HepG2 (cell line): ENCODE measurements around the gene FBXO11. TPM values are rescaled to one million over a fixed set of nuclear protein-coding genes. Genes with fewer than 3 reads are reported as not detected.

Experiments
- FOXK1 ChIP-seq: sonication (generic); formaldehyde crosslinking; IDR thresholded peaks from 2 replicates; pipeline ENCODE4 v1.4.0; 2020; ENCODE audit warnings: low read depth, missing genetic modification reagents, borderline replicate concordance
- HNF1A ChIP-seq, 2 experiments: sonication (generic) in 1 of 2; formaldehyde crosslinking in 1 of 2; IDR thresholded peaks; 2 replicates each; pipeline versions ENCODE4 v1.4.0 to v1.6.1; 2016 to 2020; ENCODE audit warnings: borderline replicate concordance in 1 of 2, low read depth in 1 of 2, mild to moderate bottlenecking in 1 of 2, missing genetic modification reagents in 1 of 2
- NFKB2 ChIP-seq: sonication (generic); formaldehyde crosslinking; IDR thresholded peaks from 2 replicates; pipeline ENCODE4 v1.4.0; 2020; ENCODE audit warnings: missing genetic modification reagents, borderline replicate concordance
- PATZ1 ChIP-seq: sonication (generic); formaldehyde crosslinking; IDR thresholded peaks from 2 replicates; pipeline ENCODE4 v1.4.0; 2020; ENCODE audit warnings: missing genetic modification reagents
- SALL1 ChIP-seq: sonication (generic); formaldehyde crosslinking; IDR thresholded peaks from 2 replicates; pipeline ENCODE4 v1.8.0; 2022; ENCODE audit warnings: mild to moderate bottlenecking, missing genetic modification reagents
- SATB2 ChIP-seq: sonication (generic); formaldehyde crosslinking; IDR thresholded peaks from 2 replicates; pipeline ENCODE4 v1.5.0; 2020; ENCODE audit warnings: missing genetic modification reagents
- ZFP90 ChIP-seq: sonication (generic); formaldehyde crosslinking; IDR thresholded peaks from 2 replicates; pipeline ENCODE4 v1.8.0; 2022; ENCODE audit warnings: missing genetic modification reagents, mild to moderate bottlenecking, inconsistent platforms, borderline replicate concordance
- ZFYVE20 ChIP-seq: sonication (generic); formaldehyde crosslinking; IDR thresholded peaks from 2 replicates; pipeline ENCODE4 v1.8.0; 2023; ENCODE audit warnings: low read depth, mild to moderate bottlenecking, moderate library complexity, missing genetic modification reagents, borderline replicate concordance
- ZNF180 ChIP-seq: sonication (generic); formaldehyde crosslinking; IDR thresholded peaks from 2 replicates; pipeline ENCODE4 v1.4.0; 2020; ENCODE audit warnings: low read depth, missing genetic modification reagents, borderline replicate concordance
- ZNF234 ChIP-seq: sonication (generic); formaldehyde crosslinking; conservative IDR thresholded peaks from 2 replicates; pipeline ENCODE4 v1.5.1; 2020; ENCODE audit warnings: mild to moderate bottlenecking, missing genetic modification reagents
- ZNF552 ChIP-seq: sonication (generic); formaldehyde crosslinking; IDR thresholded peaks from 2 replicates; pipeline ENCODE4 v1.9.0; 2022; ENCODE audit warnings: missing genetic modification reagents, mild to moderate bottlenecking, borderline replicate concordance
- ZNF605 ChIP-seq: sonication (generic); formaldehyde crosslinking; IDR thresholded peaks from 2 replicates; pipeline ENCODE4 v1.8.0; 2022; ENCODE audit warnings: mild to moderate bottlenecking, missing genetic modification reagents
- ZNF615 ChIP-seq: sonication (generic); formaldehyde crosslinking; IDR thresholded peaks from 2 replicates; pipeline ENCODE4 v1.5.0; 2020; ENCODE audit warnings: mild to moderate bottlenecking, missing genetic modification reagents, borderline replicate concordance
- ZSCAN21 ChIP-seq: sonication (generic); formaldehyde crosslinking; IDR thresholded peaks from 2 replicates; pipeline ENCODE4 v1.8.0; 2022; ENCODE audit warnings: mild to moderate bottlenecking, missing genetic modification reagents, moderate library complexity, borderline replicate concordance
- ZXDC ChIP-seq: sonication (generic); formaldehyde crosslinking; IDR thresholded peaks from 2 replicates; pipeline ENCODE4 v1.5.0; 2020; ENCODE audit warnings: mild to moderate bottlenecking, missing genetic modification reagents
- polyA plus RNA-seq, 8 experiments: library from polyadenylated mRNA; depleted of rRNA in 3 of 8; stranded (reverse) in 7 of 8; unstranded in 1 of 8; fragments of >200 nt; fragmentation: Illumina TruSeq in 4 of 8; extraction: Trizol in 4 of 8; gene quantifications; 2 replicates each; pipeline versions ENCODE4 v1.2.1 to v1.2.3, GENCODE V29; 2011 to 2016; ENCODE audit warnings: low read depth in 4 of 8, missing spikeins in 1 of 8, mixed read lengths in 1 of 8; ENCODE audit not compliant: insufficient read depth in 1 of 8
- total RNA-seq, 5 experiments: library from RNA; depleted of rRNA; stranded (reverse); fragments of >200 nt; fragmentation: Illumina TruSeq; extraction: Trizol; gene quantifications; 2 replicates each; pipeline ENCODE4 v1.2.3, GENCODE V29; 2016; ENCODE audit warnings: low read depth in 1 of 5
- TF ChIP-seq, protein P1 (sequence below): sonication (generic); formaldehyde crosslinking; conservative IDR thresholded peaks from 2 replicates; pipeline ENCODE4 v1.5.0; 2020; ENCODE audit warnings: missing genetic modification reagents

FBXO11 gene
- total and polyA plus RNA-seq, 2 of the 13 experiments (the other 11 are each of a cell fraction or from before 2014, with no cell fraction given) = 27.9 to 47.6 TPM

GRCh38 chr2:47782671-47783485 is 123.4 kb downstream of the FBXO11 start, which contains the start of gene MSH6 (continued):
- TF ChIP-seq NFKB2 (peak; percentile 89; the same call in 1 of the 2 replicates), ZNF234 (CRISPR knock-in tag) (peak; percentile 56; the same call in 1 of the 2 replicates), HNF1A (IDR thresholded peaks at IDR 0.05; ENCODE audit: low read depth) (no peak), HNF1A (CRISPR knock-in tag; IDR thresholded peaks at IDR 0.05; ENCODE audit: borderline replicate concordance) (no peak; the same call in 1 of the 2 replicates), ZFP90 (CRISPR knock-in tag) (peak; percentile 87; the same call in 1 of the 2 replicates), ZNF180 (CRISPR knock-in tag) (no peak), ZFYVE20 (CRISPR knock-in tag) (peak; percentile 79; the same call in 1 of the 2 replicates), ZNF605 (peak; percentile 70; the same call in 1 of the 2 replicates), ZXDC (CRISPR knock-in tag) (peak; percentile 78), SALL1 (CRISPR knock-in tag) (peak; percentile 92), ZNF615 (CRISPR knock-in tag) (0 out of 2 replicates have a peak, but pooled peaks have one; percentile 74), ZNF552 (CRISPR knock-in tag) (peak; percentile 77; the same call in 1 of the 2 replicates), FOXK1 (CRISPR knock-in tag) (peak; percentile 56), PATZ1 (CRISPR knock-in tag) (peak; percentile 82), SATB2 (CRISPR knock-in tag) (0 out of 2 replicates have a peak, but pooled peaks have one; percentile 94), ZSCAN21 (peak; percentile 83; the same call in 1 of the 2 replicates)
- TF ChIP-seq, protein P1, sequence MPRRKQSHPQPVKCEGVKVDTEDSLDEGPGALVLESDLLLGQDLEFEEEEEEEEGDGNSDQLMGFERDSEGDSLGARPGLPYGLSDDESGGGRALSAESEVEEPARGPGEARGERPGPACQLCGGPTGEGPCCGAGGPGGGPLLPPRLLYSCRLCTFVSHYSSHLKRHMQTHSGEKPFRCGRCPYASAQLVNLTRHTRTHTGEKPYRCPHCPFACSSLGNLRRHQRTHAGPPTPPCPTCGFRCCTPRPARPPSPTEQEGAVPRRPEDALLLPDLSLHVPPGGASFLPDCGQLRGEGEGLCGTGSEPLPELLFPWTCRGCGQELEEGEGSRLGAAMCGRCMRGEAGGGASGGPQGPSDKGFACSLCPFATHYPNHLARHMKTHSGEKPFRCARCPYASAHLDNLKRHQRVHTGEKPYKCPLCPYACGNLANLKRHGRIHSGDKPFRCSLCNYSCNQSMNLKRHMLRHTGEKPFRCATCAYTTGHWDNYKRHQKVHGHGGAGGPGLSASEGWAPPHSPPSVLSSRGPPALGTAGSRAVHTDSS (CRISPR knock-in tag) = no peak
